Body of pancreas (tissue), 4 donors: ENCODE data around the gene CD244.

Source experiments
- POLR2A ChIP-seq, 3 donors: fragments of 450-650 bp; IDR thresholded peaks; one replicate each; pipeline ENCODE4 v1.6.1; 2016; ENCODE audit warnings: antibody characterized with exemption in 3 of 3, mild to moderate bottlenecking in 2 of 3
- TF ChIP-seq, protein P1 (sequence below), 7 experiments: fragments of 450-650 bp in 4 of 7; fragments of 200-600 bp in 3 of 7; sonication (generic) in 3 of 7; IDR thresholded peaks; one replicate each; pipeline ENCODE4 v1.5.1; 2016 to 2019; ENCODE audit warnings: antibody characterized with exemption in 7 of 7

DNA sequence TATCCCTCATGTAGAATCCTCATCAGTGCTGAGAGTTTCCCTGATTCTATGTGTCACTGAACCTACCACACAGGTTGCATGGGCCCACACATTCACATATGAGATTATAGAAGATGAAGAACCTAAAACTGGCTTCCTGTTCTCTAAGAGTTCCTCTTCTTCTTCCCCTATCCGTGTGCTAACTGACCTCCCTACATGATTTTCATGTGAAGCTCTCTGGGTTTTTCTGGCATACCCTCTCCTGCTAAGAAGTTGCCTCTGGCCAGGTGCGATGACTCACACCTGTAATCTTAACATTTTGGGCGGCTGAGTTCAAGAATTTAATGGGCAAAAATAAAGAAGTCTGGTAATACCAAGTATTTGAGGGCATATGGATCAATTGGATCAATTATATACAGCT, 5.5 kb upstream of the CD244 start:
- TF ChIP-seq, protein P1, sequence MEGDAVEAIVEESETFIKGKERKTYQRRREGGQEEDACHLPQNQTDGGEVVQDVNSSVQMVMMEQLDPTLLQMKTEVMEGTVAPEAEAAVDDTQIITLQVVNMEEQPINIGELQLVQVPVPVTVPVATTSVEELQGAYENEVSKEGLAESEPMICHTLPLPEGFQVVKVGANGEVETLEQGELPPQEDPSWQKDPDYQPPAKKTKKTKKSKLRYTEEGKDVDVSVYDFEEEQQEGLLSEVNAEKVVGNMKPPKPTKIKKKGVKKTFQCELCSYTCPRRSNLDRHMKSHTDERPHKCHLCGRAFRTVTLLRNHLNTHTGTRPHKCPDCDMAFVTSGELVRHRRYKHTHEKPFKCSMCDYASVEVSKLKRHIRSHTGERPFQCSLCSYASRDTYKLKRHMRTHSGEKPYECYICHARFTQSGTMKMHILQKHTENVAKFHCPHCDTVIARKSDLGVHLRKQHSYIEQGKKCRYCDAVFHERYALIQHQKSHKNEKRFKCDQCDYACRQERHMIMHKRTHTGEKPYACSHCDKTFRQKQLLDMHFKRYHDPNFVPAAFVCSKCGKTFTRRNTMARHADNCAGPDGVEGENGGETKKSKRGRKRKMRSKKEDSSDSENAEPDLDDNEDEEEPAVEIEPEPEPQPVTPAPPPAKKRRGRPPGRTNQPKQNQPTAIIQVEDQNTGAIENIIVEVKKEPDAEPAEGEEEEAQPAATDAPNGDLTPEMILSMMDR (IDR thresholded peaks at IDR 0.05): no peak
- TF ChIP-seq POLR2A (IDR thresholded peaks at IDR 0.05): no peak
